OCI-LY1 (cell line): Measurements from ENCODE around the gene PCDH10.

ENCODE experiments used
- H2AFZ ChIP-seq: fragments of 200-600 bp; sonication (generic), shearing (Covaris generic); 2 replicates; pipeline ENCODE4 v1.6.0; 2014; ENCODE audit warnings: antibody characterized with exemption, mild to moderate bottlenecking, low read length
- H3F3A ChIP-seq: fragments of 200-600 bp; sonication (generic), shearing (Covaris generic); 2 replicates; pipeline ENCODE4 v1.6.0; 2014; ENCODE audit warnings: mild to moderate bottlenecking, antibody characterized with exemption, low read length, moderate library complexity; ENCODE audit not compliant: insufficient read depth
- H3K27ac ChIP-seq: fragments of 200-600 bp; sonication (generic); 2 replicates; pipeline ENCODE4 v1.5.1; 2014; ENCODE audit warnings: low read length, mixed run types, mild to moderate bottlenecking, low read depth; ENCODE audit not compliant: poor library complexity, severe bottlenecking
- H3K27me3 ChIP-seq: fragments of 200-600 bp; sonication (generic); 2 replicates; pipeline ENCODE4 v1.6.0; 2014; ENCODE audit warnings: antibody characterized with exemption, mild to moderate bottlenecking, low read length, moderate library complexity; ENCODE audit not compliant: insufficient read depth
- H3K36me3 ChIP-seq: fragments of 200-600 bp; sonication (generic); 2 replicates; pipeline ENCODE4 v1.6.1; 2014; ENCODE audit warnings: mild to moderate bottlenecking, antibody characterized with exemption, low read length, moderate library complexity, mixed read lengths; ENCODE audit not compliant: insufficient read depth
- H3K4me1 ChIP-seq: fragments of 200-600 bp; sonication (generic); 2 replicates; pipeline ENCODE4 v1.5.1; 2014; ENCODE audit warnings: mild to moderate bottlenecking, low read length, moderate library complexity; ENCODE audit not compliant: insufficient read depth, severe bottlenecking
- H3K4me2 ChIP-seq: fragments of 200-600 bp; sonication (generic), shearing (Covaris generic); 2 replicates; pipeline ENCODE4 v1.6.1; 2014; ENCODE audit warnings: low read length
- H3K4me3 ChIP-seq: fragments of 200-600 bp; sonication (generic); 2 replicates; pipeline ENCODE4 v1.5.1; 2014; ENCODE audit warnings: low read length, low read depth, mild to moderate bottlenecking, mixed read lengths; ENCODE audit not compliant: poor library complexity, severe bottlenecking
- H3K79me2 ChIP-seq: fragments of 200-600 bp; shearing (Covaris generic); 2 replicates; pipeline ENCODE4 v1.6.1; 2016; ENCODE audit warnings: mixed run types, low read length, mixed read lengths; ENCODE audit not compliant: insufficient read depth
- H3K9ac ChIP-seq: fragments of 200-600 bp; sonication (generic), shearing (Covaris generic); 2 replicates; pipeline ENCODE4 v1.6.1; 2014; ENCODE audit warnings: mild to moderate bottlenecking, low read length, mixed read lengths
- H3K9me2 ChIP-seq: fragments of 200-600 bp; sonication (generic), shearing (Covaris generic); 2 replicates; pipeline ENCODE4 v1.6.1; 2014; ENCODE audit warnings: low read depth, mild to moderate bottlenecking, low read length, mixed read lengths
- H3K9me3 ChIP-seq: fragments of 200-600 bp; shearing (Covaris generic); 2 replicates; pipeline ENCODE4 v1.6.1; 2014; ENCODE audit warnings: low read length, mixed read lengths
- H4K20me1 ChIP-seq: fragments of 200-600 bp; sonication (generic), shearing (Covaris generic); 2 replicates; pipeline ENCODE4 v1.6.0; 2016; ENCODE audit warnings: mild to moderate bottlenecking, low read length; ENCODE audit not compliant: insufficient read depth
- CTCF ChIP-seq: fragments of 200-600 bp; sonication (generic), shearing (Covaris generic); IDR thresholded peaks from 2 replicates; pipeline ENCODE4 v1.5.1; 2017; ENCODE audit warnings: mild to moderate bottlenecking, antibody characterized with exemption, low read length, moderate library complexity, mixed read lengths
- EZH2 ChIP-seq: fragments of 200-600 bp; sonication (generic), shearing (Covaris generic); IDR thresholded peaks from 2 replicates; pipeline ENCODE4 v1.8.0; 2017; ENCODE audit warnings: borderline replicate concordance, mixed run types, mild to moderate bottlenecking, antibody characterized with exemption, low read length, moderate library complexity, mixed read lengths

Gene PCDH10

GRCh38 chr4:133149932-133150471, 908 bp downstream of the PCDH10 start:
- Histone ChIP-seq H3K4me3 (no peak overlapping the region), H3K9me3 (peaks cover 36% of the 10 kb centered on the region), H3K9ac (no peak overlapping the region), H3K36me3 (no peaks in the 10 kb centered on the region), H3F3A (no peaks in the 10 kb centered on the region), H4K20me1 (no peaks in the 10 kb centered on the region), H3K9me2 (no peaks in the 10 kb centered on the region), H3K27ac (no peak overlapping the region), H3K27me3 (no peaks in the 10 kb centered on the region), H2AFZ (no peak overlapping the region; the same call in 1 of the 2 replicates), H3K79me2 (no peaks in the 10 kb centered on the region), H3K4me1 (peaks cover 19% of the 10 kb centered on the region), H3K4me2 (no peak overlapping the region)
- TF ChIP-seq EZH2, result no peak
- no peak for TF ChIP-seq CTCF

GRCh38 chr4:133150486-133151340, 1.6 kb downstream of the PCDH10 start:
- H3K9ac ChIP-seq, result no peak overlapping the region

GRCh38 chr4:133151341-133151690, 2.2 kb downstream of the PCDH10 start:
- Histone ChIP-seq H3K4me1 (peaks cover 16% of the 10 kb centered on the region), H3K4me3 (no peak overlapping the region), H3K27ac (no peak overlapping the region), H3K36me3 (no peaks in the 10 kb centered on the region), H3K79me2 (no peaks in the 10 kb centered on the region), H3K27me3 (no peaks in the 10 kb centered on the region), H2AFZ (no peak overlapping the region), H3K4me2 (no peak overlapping the region), H3K9me2 (no peaks in the 10 kb centered on the region), H3F3A (no peaks in the 10 kb centered on the region), H3K9me3 (peaks cover 36% of the 10 kb centered on the region), H3K9ac (no peak overlapping the region), H4K20me1 (no peaks in the 10 kb centered on the region)
- TF ChIP-seq EZH2, result no peak
- TF ChIP-seq CTCF, result no peak

More at GRCh38 chr4:133150486-133151340, 1.6 kb downstream of the PCDH10 start:
- H4K20me1 ChIP-seq, result no peaks in the 10 kb centered on the region
- no peak overlapping the region for H2AFZ ChIP-seq
- TF ChIP-seq EZH2 (no peak), CTCF (no peak)
- H3K4me1 ChIP-seq, result peaks cover 16% of the 10 kb centered on the region
- H3K4me2 ChIP-seq, result no peak overlapping the region
- H3K4me3 ChIP-seq, result no peak overlapping the region
- H3K27me3 ChIP-seq, result no peaks in the 10 kb centered on the region
- H3K79me2 ChIP-seq, result no peaks in the 10 kb centered on the region
- H3F3A ChIP-seq, result no peaks in the 10 kb centered on the region
- H3K9me2 ChIP-seq, result no peaks in the 10 kb centered on the region
- H3K36me3 ChIP-seq, result no peaks in the 10 kb centered on the region
- peaks cover 36% of the 10 kb centered on the region for H3K9me3 ChIP-seq
- no peak overlapping the region for H3K27ac ChIP-seq
